ENCODE data around the gene FXYD2. TPM values are rescaled to one million over a fixed set of nuclear protein-coding genes. Genes with fewer than 3 reads are reported as not detected.

The FXYD2 gene
- total and polyA plus RNA-seq, 7 experiments from 2014 or later = 3.1 to 25.6 (median 5.6) TPM

DNA sequence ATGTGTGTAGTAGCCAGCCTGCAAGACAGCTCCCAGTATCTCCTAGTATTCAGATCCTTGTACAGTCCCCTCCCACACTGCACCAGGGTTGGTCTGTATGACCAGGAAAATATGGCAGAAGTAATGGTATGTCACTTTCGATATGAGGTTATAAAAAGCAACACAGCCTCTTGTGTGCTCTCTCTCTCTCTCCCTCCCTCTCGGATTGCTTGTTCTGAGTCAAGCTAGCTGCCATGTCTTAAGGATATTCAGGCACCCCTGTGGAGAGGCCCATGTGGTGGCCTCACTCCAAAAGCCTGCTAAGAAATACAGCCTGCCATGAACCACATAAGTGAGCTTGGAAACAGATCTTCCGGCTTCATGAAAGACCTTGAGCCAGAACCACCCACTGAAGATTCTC, 26.6 kb upstream of the FXYD2 start:
- Mint-ChIP-seq H3K27ac (no peak overlapping the region), H3K4me1 (peaks cover 0 to 6% (median 0%) of the 10 kb centered on the region in 7 donors), H3K9me3 (peaks cover 0 to 14% (median 8%) of the 10 kb centered on the region in 11 donors), H3K36me3 (peaks cover 3 to 14% (median 7%) of the 10 kb centered on the region in 5 donors), H3K27me3 (peaks cover 0 to 53% (median 6%) of the 10 kb centered on the region in 5 donors), H3K4me3 (no peak overlapping the region)
- no peaks in the 10 kb centered on the region for H3K36me3 ChIP-seq (ENCODE audit: control insufficient read depth in 2 of 3, insufficient read depth in 3 of 3, low read length in 3 of 3)
- no peaks in the 10 kb centered on the region for H3K4me1 ChIP-seq (ENCODE audit: control insufficient read depth in 2 of 2, insufficient read depth in 2 of 2, low read length in 2 of 2)
- ChIA-PET CTCF (interaction anchor here (1.3 to 3.2 kb wide), 2 partner anchors 8 to 202 kb away, joined by 5 to 14 read pairs; no protein-coding TSS in a partner anchor), POLR2A (no interaction called here)
- DNase-seq (no peak), ATAC-seq (no peak)
- H3K4me3 ChIP-seq (ENCODE audit: low read length) = no peak overlapping the region
- intact Hi-C loops (cut with micrococcal nuclease) = no loop called here
- no peak overlapping the region for H3K27ac ChIP-seq (ENCODE audit: low read depth, low read length)
- H3K9me3 ChIP-seq (ENCODE audit: control insufficient read depth in 2 of 3, low read length in 3 of 3) = no peaks in the 10 kb centered on the region
- no peaks in the 10 kb centered on the region for H3K27me3 ChIP-seq (ENCODE audit: control insufficient read depth in 2 of 2, insufficient read depth in 2 of 2, low read length in 2 of 2)

- intact Hi-C loops (cut with micrococcal nuclease) = no loop called here
- POLR2A ChIA-PET = no interaction called here
- Histone ChIP-seq H3K27me3 (ENCODE audit: control insufficient read depth in 2 of 2, insufficient read depth in 2 of 2, low read length in 2 of 2) (no peaks in the 10 kb centered on the region), H3K9me3 (ENCODE audit: control insufficient read depth in 2 of 3, low read length in 3 of 3) (no peaks in the 10 kb centered on the region), H3K36me3 (ENCODE audit: control insufficient read depth in 2 of 3, insufficient read depth in 3 of 3, low read length in 3 of 3) (no peaks in the 10 kb centered on the region), H3K4me3 (ENCODE audit: low read length) (no peak overlapping the region), H3K4me1 (ENCODE audit: control insufficient read depth in 2 of 2, insufficient read depth in 2 of 2, low read length in 2 of 2) (no peaks in the 10 kb centered on the region), H3K27ac (ENCODE audit: low read depth, low read length) (no peak overlapping the region)
- Mint-ChIP-seq H3K36me3 (peaks cover 3 to 14% (median 7%) of the 10 kb centered on the region in 5 donors), H3K9me3 (peaks cover 0 to 14% (median 8%) of the 10 kb centered on the region in 11 donors), H3K27ac (no peak overlapping the region), H3K4me1 (peaks cover 0 to 6% (median 0%) of the 10 kb centered on the region in 7 donors), H3K4me3 (no peak overlapping the region), H3K27me3 (peaks cover 0 to 53% (median 6%) of the 10 kb centered on the region in 5 donors)
- no peak for DNase-seq
- CTCF ChIA-PET = interaction anchor here (3.2 kb wide), 1 partner anchor 203 kb away, joined by 14 read pairs; no protein-coding TSS in a partner anchor
- ATAC-seq = no peak
These were observed 25.4 kb upstream of the FXYD2 start for GRCh38 chr11:117849781-117850414.

- Histone ChIP-seq H3K9me3 (ENCODE audit: control insufficient read depth in 2 of 3, low read length in 3 of 3) (no peaks in the 10 kb centered on the region), H3K4me3 (ENCODE audit: low read length) (no peak overlapping the region), H3K27me3 (ENCODE audit: control insufficient read depth in 2 of 2, insufficient read depth in 2 of 2, low read length in 2 of 2) (no peaks in the 10 kb centered on the region), H3K36me3 (ENCODE audit: control insufficient read depth in 2 of 3, insufficient read depth in 3 of 3, low read length in 3 of 3) (no peaks in the 10 kb centered on the region), H3K4me1 (ENCODE audit: control insufficient read depth in 2 of 2, insufficient read depth in 2 of 2, low read length in 2 of 2) (peaks cover 6 to 9% of the 10 kb centered on the region in 2 donors), H3K27ac (ENCODE audit: low read depth, low read length) (no peak overlapping the region)
- peak; percentile 63 to 84 (median 72) for DNase-seq
- Mint-ChIP-seq H3K27ac (peak overlapping the region in 2 of 9 donors; percentile 46 to 51), H3K9me3 (no peaks in the 10 kb centered on the region), H3K4me3 (no peak overlapping the region), H3K27me3 (peaks cover 0 to 32% (median 0%) of the 10 kb centered on the region in 5 donors), H3K4me1 (peaks cover 0 to 10% (median 0%) of the 10 kb centered on the region in 7 donors), H3K36me3 (no peaks in the 10 kb centered on the region)
- POLR2A ChIA-PET = interaction anchor here (0.7 to 3.3 kb wide), 6 partner anchors 14 to 209 kb away, joined by 3 to 24 read pairs (median 4); no protein-coding TSS in a partner anchor
- intact Hi-C loops (cut with micrococcal nuclease) = loop anchor here (1.0 to 2.0 kb wide), 5 partner anchors 21 to 209 kb away; partner anchors contain the start of gene IL10RA (in 1 of the 2)
- peak; percentile 78 for ATAC-seq
- CTCF ChIA-PET = interaction anchor here (1.0 to 6.3 kb wide), 18 partner anchors 8 to 327 kb away, joined by 3 to 153 read pairs (median 5); partner anchors contain the start of genes FXYD2 and IL10RA
These were observed 19.3 kb upstream of the FXYD2 start for GRCh38 chr11:117843666-117844484.

DNA sequence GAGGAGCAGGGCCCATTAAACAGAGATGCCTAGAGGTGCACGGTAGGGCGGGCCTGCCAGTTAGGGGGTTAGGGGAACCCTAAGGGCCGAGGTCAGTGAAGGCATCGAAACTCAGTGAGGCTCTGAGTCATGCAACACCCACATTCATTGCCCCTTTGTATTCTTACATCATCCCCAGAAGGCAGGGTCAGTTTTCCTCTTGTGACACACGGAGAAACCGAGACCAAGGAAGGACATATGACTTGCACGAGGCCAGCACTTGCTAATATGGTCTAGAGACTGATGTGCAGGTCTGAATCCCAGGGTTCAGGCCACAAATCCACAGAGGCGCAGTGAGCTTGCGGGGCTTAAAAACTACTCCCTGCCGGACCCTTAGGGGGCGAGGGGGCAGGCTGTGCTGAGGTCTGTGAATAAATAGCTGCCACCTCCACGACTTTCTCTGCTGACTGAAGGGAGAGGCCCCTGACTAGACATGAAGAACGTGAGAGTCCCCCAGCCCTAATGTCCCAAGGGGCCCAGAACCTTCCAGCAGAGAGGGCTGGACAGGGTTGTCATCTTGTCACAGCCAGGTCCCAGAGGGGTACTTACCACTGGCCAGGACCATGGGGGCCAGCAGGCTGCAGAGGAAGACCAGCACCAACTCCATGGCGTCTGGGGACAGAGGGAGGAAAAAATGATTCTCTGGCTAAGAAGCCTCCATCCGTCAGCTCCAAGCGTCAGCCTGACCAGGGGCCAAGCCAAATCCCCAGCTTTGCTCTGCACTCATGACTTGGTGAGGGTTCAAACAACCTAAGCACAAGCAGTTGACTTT, 17.8 kb upstream of the FXYD2 start:
- H3K4me1 Mint-ChIP-seq = peaks cover 0 to 12% (median 0%) of the 10 kb centered on the region in 7 donors
- no peaks in the 10 kb centered on the region for H3K36me3 ChIP-seq (ENCODE audit: control insufficient read depth in 2 of 3, insufficient read depth in 3 of 3, low read length in 3 of 3)
- H3K4me3 Mint-ChIP-seq = no peak overlapping the region
- no peak overlapping the region for H3K4me3 ChIP-seq (ENCODE audit: low read length)
- no peak overlapping the region for H3K27ac ChIP-seq (ENCODE audit: low read depth, low read length)
- CTCF ChIA-PET = interaction anchor here (0.7 to 6.3 kb wide), 10 partner anchors 9 to 329 kb away, joined by 3 to 153 read pairs (median 11); partner anchors contain the start of gene FXYD2
- no peaks in the 10 kb centered on the region for H3K9me3 ChIP-seq (ENCODE audit: control insufficient read depth in 2 of 3, low read length in 3 of 3)
- H3K27me3 ChIP-seq (ENCODE audit: control insufficient read depth in 2 of 2, insufficient read depth in 2 of 2, low read length in 2 of 2) = no peaks in the 10 kb centered on the region
- ATAC-seq = peak; percentile 81
- peak overlapping the region in 2 of 9 donors; percentile 40 to 53 for H3K27ac Mint-ChIP-seq
- DNase-seq = no peak
- no peaks in the 10 kb centered on the region for H3K9me3 Mint-ChIP-seq
- POLR2A ChIA-PET = interaction anchor here (1.1 to 3.3 kb wide), 4 partner anchors 13 to 211 kb away, joined by 3 to 24 read pairs (median 8); no protein-coding TSS in a partner anchor
- intact Hi-C loops (cut with micrococcal nuclease) = no loop called here
- H3K36me3 Mint-ChIP-seq = no peaks in the 10 kb centered on the region
- peaks cover 6 to 9% of the 10 kb centered on the region in 2 donors for H3K4me1 ChIP-seq (ENCODE audit: control insufficient read depth in 2 of 2, insufficient read depth in 2 of 2, low read length in 2 of 2)
- peaks cover 0 to 41% (median 0%) of the 10 kb centered on the region in 5 donors for H3K27me3 Mint-ChIP-seq

DNA sequence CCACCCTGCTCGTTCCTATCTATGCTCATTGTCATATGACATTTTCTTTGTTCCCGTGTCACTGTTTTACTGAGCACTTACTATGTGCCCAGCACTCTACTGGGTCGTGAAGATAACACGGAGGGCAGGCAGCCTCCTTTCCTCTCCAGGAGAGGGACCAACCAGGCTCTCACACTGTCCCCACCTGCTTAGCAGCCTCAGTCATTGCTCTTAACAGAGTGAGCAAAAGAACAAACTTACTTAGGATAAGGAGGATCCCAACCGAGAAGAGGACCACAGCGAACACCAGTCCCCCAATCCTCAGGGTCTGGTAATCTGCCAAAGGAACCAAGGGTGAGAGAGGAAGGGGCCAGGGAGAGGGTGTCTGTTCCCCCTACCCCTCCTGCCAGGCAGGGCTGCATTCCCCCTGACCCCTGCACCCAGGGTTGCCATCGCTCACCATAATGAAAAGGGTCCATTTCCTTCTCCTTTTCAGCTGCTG, 17.0 kb upstream of the FXYD2 start:
- no peak overlapping the region for H3K4me3 Mint-ChIP-seq
- peak in 1 of 9 donors; percentile 15 for DNase-seq
- peak; percentile 31 for ATAC-seq
- POLR2A ChIA-PET = interaction anchor here (1.1 to 3.3 kb wide), 2 partner anchors 12 to 212 kb away, joined by 3 to 24 read pairs; no protein-coding TSS in a partner anchor
- H3K27ac Mint-ChIP-seq = peak overlapping the region in 3 of 9 donors; percentile 2 to 40 (median 16)
- H3K27me3 ChIP-seq (ENCODE audit: control insufficient read depth in 2 of 2, insufficient read depth in 2 of 2, low read length in 2 of 2) = no peaks in the 10 kb centered on the region
- H3K36me3 Mint-ChIP-seq = no peaks in the 10 kb centered on the region
- H3K4me1 ChIP-seq (ENCODE audit: control insufficient read depth in 2 of 2, insufficient read depth in 2 of 2, low read length in 2 of 2) = peaks cover 6 to 9% of the 10 kb centered on the region in 2 donors
- H3K36me3 ChIP-seq (ENCODE audit: control insufficient read depth in 2 of 3, insufficient read depth in 3 of 3, low read length in 3 of 3) = no peaks in the 10 kb centered on the region
- no peak overlapping the region for H3K4me3 ChIP-seq (ENCODE audit: low read length)
- H3K9me3 ChIP-seq (ENCODE audit: control insufficient read depth in 2 of 3, low read length in 3 of 3) = no peaks in the 10 kb centered on the region
- H3K4me1 Mint-ChIP-seq = peaks cover 0 to 12% (median 0%) of the 10 kb centered on the region in 7 donors
- no peak overlapping the region for H3K27ac ChIP-seq (ENCODE audit: low read depth, low read length)
- intact Hi-C loops (cut with micrococcal nuclease) = no loop called here
- CTCF ChIA-PET = interaction anchor here (0.7 to 6.3 kb wide), 7 partner anchors 8 to 213 kb away, joined by 3 to 153 read pairs (median 25); partner anchors contain the start of gene FXYD2
- no peaks in the 10 kb centered on the region for H3K9me3 Mint-ChIP-seq
- peaks cover 0 to 39% (median 0%) of the 10 kb centered on the region in 5 donors for H3K27me3 Mint-ChIP-seq

All from naive thymus-derived CD4-positive, alpha-beta T cell (primary cell).